H1 (cell line): ENCODE data around the gene TUBB1. TPM values are rescaled to one million over a fixed set of nuclear protein-coding genes. Genes with fewer than 3 reads are reported as not detected.

Experiments
- CHD2 ChIP-seq: IDR thresholded peaks from 2 replicates; pipeline ENCODE4 v1.6.1; 2012; ENCODE audit warnings: low read length, improper control_type of control experiment
- PHF8 ChIP-seq: fragments of 200-600 bp; sonication (generic); conservative IDR thresholded peaks from 2 replicates; pipeline ENCODE4 v1.7.1; 2012; ENCODE audit warnings: low read depth, mild to moderate bottlenecking, inconsistent platforms, low read length, moderate library complexity
- SUZ12 ChIP-seq: fragments of 200-600 bp; sonication (generic); IDR thresholded peaks from 2 replicates; pipeline ENCODE4 v1.6.1; 2012; ENCODE audit warnings: mild to moderate bottlenecking, inconsistent platforms, low read length, moderate library complexity, mixed read lengths
- ZNF274 ChIP-seq: IDR thresholded peaks from 2 replicates; pipeline ENCODE4 v1.7.0; 2012; ENCODE audit warnings: low read length, borderline replicate concordance; ENCODE audit errors: extremely low read depth
- polyA plus RNA-seq, 7 experiments: library from polyadenylated mRNA; depleted of rRNA in 3 of 7; stranded (reverse) in 5 of 7; unstranded in 2 of 7; fragments of >200 nt in 5 of 7; fragments of 200-250 nt in 2 of 7; gene quantifications; 1 replicate in 5 of 7; 2 replicates in 1 of 7; 4 replicates in 1 of 7; pipeline versions ENCODE4 v1.2.1 to v1.2.3, GENCODE V29; 2011 to 2013; ENCODE audit warnings: missing spikeins in 2 of 7, mixed read lengths in 2 of 7
- total RNA-seq: library from RNA; stranded (reverse); fragmentation: NEBNext Ultra II Directional; extraction: Animal tissue kit (Norgen Biotek cat#: 25700); gene quantifications from 2 replicates; pipeline ENCODE4 v1.2.1, GENCODE V29; 2021
- TF ChIP-seq, protein P1 (sequence below), 3 experiments: IDR thresholded peaks; 1 replicate in 2 of 3; 2 replicates in 1 of 3; pipeline versions ENCODE4 v1.5.1 to v1.6.1; 2011; ENCODE audit warnings: low read length in 3 of 3, mild to moderate bottlenecking in 3 of 3, inconsistent platforms in 2 of 3, low read depth in 1 of 3, moderate library complexity in 1 of 3; ENCODE audit not compliant: insufficient read depth in 1 of 3; ENCODE audit errors: control extremely low read depth in 1 of 3
- TF ChIP-seq, protein P2 (sequence below): IDR thresholded peaks from 2 replicates; pipeline ENCODE4 v1.6.1; 2012; ENCODE audit warnings: inconsistent platforms

The TUBB1 gene
- total and polyA plus RNA-seq, 2 of the 8 experiments (the other 6 are each of a cell fraction or from before 2014, with no cell fraction given), result not detected

DNA sequence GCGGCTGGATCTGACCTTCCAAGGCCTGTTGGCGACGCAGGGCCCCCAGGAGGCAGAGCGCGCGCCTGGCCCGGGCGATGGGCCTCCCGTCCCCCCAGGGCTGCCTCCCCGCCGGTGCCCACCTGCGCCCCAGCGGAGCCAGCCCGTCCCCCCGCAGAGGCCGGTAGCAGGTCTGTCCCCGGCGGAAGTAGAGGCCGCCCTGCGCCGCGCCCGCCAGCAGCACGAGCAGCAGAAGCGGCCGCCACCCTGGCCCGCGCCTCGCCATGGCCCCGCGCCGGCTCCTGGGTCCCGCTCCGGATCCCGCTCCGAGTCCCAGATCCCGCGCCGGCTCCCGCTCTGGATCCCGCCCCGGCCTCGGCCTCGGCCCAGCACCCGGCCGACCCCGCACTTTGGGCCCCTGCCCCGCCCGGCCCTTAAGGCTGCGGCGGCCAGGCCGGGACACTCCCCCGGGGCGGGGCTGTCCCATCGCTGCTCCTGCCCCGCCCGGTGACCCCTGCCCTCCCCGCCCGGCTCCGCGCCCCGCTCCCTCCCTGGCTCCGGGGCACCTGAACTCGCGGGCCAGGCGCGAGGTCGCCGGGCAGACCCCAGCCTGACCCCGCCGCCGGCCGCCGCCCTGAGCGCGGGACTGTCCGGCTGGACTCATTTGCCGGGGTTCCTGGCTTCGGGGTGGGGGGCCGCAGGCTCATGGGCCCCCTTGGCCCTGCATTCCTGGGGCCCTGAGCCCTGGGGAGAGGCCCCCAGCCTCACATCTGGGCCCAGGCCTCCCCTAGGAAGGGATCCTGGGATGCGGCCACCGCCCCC is 12.2 kb upstream of the TUBB1 start, which contains the start of gene CTSZ (continued):
- TF ChIP-seq, protein P1, sequence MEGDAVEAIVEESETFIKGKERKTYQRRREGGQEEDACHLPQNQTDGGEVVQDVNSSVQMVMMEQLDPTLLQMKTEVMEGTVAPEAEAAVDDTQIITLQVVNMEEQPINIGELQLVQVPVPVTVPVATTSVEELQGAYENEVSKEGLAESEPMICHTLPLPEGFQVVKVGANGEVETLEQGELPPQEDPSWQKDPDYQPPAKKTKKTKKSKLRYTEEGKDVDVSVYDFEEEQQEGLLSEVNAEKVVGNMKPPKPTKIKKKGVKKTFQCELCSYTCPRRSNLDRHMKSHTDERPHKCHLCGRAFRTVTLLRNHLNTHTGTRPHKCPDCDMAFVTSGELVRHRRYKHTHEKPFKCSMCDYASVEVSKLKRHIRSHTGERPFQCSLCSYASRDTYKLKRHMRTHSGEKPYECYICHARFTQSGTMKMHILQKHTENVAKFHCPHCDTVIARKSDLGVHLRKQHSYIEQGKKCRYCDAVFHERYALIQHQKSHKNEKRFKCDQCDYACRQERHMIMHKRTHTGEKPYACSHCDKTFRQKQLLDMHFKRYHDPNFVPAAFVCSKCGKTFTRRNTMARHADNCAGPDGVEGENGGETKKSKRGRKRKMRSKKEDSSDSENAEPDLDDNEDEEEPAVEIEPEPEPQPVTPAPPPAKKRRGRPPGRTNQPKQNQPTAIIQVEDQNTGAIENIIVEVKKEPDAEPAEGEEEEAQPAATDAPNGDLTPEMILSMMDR (IDR thresholded peaks at IDR 0.05; ENCODE audit: control extremely low read depth in 1 of 3, insufficient read depth in 1 of 3, low read depth in 1 of 3, low read length in 3 of 3), result no peak
- TF ChIP-seq, protein P2, sequence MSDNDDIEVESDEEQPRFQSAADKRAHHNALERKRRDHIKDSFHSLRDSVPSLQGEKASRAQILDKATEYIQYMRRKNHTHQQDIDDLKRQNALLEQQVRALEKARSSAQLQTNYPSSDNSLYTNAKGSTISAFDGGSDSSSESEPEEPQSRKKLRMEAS, result no peak
- TF ChIP-seq CHD2 (no peak), PHF8 (peak; percentile 66), SUZ12 (0 out of 2 replicates have a peak, but pooled peaks have one; percentile 13), ZNF274 (no peak)
